Measurements from ENCODE around the gene MDH1B. TPM values are rescaled to one million over a fixed set of nuclear protein-coding genes. Genes with fewer than 3 reads are reported as not detected.
A peak's percentile ranks its signal among the peaks of the same experiment; 100 is the strongest.

MDH1B gene
- polyA plus RNA-seq, 1 of the 3 experiments (the other 2 are of a cell fraction): 1.7 TPM

DNA sequence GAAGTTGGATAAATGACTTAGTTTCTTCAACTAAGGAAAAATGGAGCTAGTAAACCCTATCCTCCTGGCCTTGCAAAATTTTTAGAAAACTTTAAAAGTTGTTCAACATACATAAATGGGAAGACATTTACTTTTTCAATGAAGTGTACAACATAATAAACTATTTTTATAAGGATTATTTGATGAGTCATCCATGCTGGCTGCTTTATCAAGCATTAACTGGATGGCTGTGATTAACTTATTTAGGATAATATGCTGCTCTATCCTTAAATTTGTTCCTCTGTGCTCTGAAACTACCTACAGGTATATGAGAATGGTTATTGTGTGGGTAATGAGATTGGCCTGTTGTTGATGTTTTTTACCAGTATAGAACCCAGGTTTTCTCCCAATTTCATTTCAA is 68.2 kb downstream of the MDH1B start (continued):
- TF ChIP-seq, protein P1, sequence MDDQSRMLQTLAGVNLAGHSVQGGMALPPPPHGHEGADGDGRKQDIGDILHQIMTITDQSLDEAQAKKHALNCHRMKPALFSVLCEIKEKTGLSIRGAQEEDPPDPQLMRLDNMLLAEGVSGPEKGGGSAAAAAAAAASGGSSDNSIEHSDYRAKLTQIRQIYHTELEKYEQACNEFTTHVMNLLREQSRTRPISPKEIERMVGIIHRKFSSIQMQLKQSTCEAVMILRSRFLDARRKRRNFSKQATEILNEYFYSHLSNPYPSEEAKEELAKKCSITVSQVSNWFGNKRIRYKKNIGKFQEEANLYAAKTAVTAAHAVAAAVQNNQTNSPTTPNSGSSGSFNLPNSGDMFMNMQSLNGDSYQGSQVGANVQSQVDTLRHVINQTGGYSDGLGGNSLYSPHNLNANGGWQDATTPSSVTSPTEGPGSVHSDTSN (IDR thresholded peaks at IDR 0.05): no peak
- TF ChIP-seq CHD2 (IDR thresholded peaks at IDR 0.05; ENCODE audit: low read length, partially characterized antibody): no peak
- no peak for TF ChIP-seq NFIC (IDR thresholded peaks at IDR 0.05; ENCODE audit: borderline replicate concordance)
- no peak for TF ChIP-seq TEAD4 (IDR thresholded peaks at IDR 0.05; ENCODE audit: borderline replicate concordance, insufficient read depth)
- TF ChIP-seq EZH2phosphoT487 (IDR thresholded peaks at IDR 0.05; ENCODE audit: borderline replicate concordance, low read depth): no peak
- TF ChIP-seq ELF1 (IDR thresholded peaks at IDR 0.05): no peak
- TF ChIP-seq FOSL2 (IDR thresholded peaks at IDR 0.05; ENCODE audit: borderline replicate concordance, low read depth): no peak
- no peak for TF ChIP-seq YY1 (IDR thresholded peaks at IDR 0.05; ENCODE audit: low read depth)
- no peak for TF ChIP-seq MXI1 (IDR thresholded peaks at IDR 0.05; ENCODE audit: low read depth, low read length)
- TF ChIP-seq, protein P2, sequence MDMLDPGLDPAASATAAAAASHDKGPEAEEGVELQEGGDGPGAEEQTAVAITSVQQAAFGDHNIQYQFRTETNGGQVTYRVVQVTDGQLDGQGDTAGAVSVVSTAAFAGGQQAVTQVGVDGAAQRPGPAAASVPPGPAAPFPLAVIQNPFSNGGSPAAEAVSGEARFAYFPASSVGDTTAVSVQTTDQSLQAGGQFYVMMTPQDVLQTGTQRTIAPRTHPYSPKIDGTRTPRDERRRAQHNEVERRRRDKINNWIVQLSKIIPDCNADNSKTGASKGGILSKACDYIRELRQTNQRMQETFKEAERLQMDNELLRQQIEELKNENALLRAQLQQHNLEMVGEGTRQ (IDR thresholded peaks at IDR 0.05; ENCODE audit: borderline replicate concordance, low read depth, low read length): no peak

DNA sequence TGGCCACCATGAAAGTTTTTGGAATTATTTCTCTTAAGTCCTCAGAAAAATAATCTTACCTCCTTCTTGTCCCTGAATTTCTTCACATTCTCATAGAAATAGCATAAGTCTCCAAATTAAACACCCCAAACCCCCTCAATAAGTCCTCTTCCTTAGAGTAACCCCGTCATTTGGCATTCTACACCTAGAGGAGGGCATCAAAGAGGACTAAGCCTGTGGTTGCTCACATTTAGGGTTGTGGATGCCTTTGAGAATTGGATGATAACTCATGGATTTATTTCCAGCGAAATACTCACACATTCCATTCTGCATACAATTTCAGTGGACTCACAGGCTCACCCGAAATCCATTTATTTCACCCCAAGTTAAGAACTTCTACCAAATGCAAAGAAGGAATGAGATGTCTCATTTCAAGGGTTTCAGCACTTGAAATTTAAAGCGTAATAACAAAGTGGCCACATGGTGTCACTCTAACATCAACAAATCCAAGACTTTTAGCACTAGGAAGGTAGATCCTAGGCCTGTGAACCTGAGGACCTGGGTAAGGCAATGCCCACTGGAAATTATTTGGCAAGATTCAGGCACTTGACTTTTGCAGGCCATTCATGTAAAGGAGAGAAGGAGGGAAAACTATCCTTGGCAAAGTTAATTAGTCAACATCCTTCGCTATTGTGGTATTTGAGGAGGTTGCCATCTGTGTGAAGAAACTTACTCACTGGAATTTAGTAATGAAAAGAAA is 71.6 kb downstream of the MDH1B start:
- Histone ChIP-seq H3F3A (replicated peaks; ENCODE audit: insufficient read depth) (no peaks in the 10 kb centered on the region), H3K9me2 (no peaks in the 10 kb centered on the region), H3K27me3 (ENCODE audit: insufficient read depth) (no peaks in the 10 kb centered on the region; the same call in 1 of the 2 replicates), H3K4me3 (ENCODE audit: low read depth in 2 of 2, low read length in 1 of 2) (no peak overlapping the region; a peak in 1 of 4 replicates), H3K4me1 (ENCODE audit: control insufficient read depth in 1 of 2, insufficient read depth in 2 of 2, low read depth in 1 of 2, low read length in 1 of 2) (no peaks in the 10 kb centered on the region), H3K9me3 (no peaks in the 10 kb centered on the region), H3K4me2 (no peak overlapping the region), H3K9ac (no peak overlapping the region), H3K79me2 (ENCODE audit: insufficient read depth) (no peaks in the 10 kb centered on the region), H3K36me3 (replicated peaks in 1 of 2; ENCODE audit: control insufficient read depth in 1 of 2, insufficient read depth in 2 of 2, low read length in 1 of 2) (no peaks in the 10 kb centered on the region), H4K20me1 (ENCODE audit: insufficient read depth) (no peaks in the 10 kb centered on the region), H3K27ac (ENCODE audit: low read depth in 2 of 2, low read length in 1 of 2) (no peak overlapping the region), H2AFZ (ENCODE audit: low read depth) (no peak overlapping the region)
- POLR2A ChIA-PET: no interaction called here
- peak; percentile 59 for DNase-seq
- CTCF ChIA-PET: interaction anchor here (0.7 to 5.4 kb wide), 8 partner anchors 11 to 1033 kb away, joined by 3 to 58 read pairs (median 6); no protein-coding TSS in a partner anchor
- WGBS (ENCODE audit: low lambda C conversion rate): 18% methylated on average over 5 of the region's 5 CpGs
- no peak for TF ChIP-seq NFIC (IDR thresholded peaks at IDR 0.05; ENCODE audit: borderline replicate concordance)
- TF ChIP-seq, protein P3, sequence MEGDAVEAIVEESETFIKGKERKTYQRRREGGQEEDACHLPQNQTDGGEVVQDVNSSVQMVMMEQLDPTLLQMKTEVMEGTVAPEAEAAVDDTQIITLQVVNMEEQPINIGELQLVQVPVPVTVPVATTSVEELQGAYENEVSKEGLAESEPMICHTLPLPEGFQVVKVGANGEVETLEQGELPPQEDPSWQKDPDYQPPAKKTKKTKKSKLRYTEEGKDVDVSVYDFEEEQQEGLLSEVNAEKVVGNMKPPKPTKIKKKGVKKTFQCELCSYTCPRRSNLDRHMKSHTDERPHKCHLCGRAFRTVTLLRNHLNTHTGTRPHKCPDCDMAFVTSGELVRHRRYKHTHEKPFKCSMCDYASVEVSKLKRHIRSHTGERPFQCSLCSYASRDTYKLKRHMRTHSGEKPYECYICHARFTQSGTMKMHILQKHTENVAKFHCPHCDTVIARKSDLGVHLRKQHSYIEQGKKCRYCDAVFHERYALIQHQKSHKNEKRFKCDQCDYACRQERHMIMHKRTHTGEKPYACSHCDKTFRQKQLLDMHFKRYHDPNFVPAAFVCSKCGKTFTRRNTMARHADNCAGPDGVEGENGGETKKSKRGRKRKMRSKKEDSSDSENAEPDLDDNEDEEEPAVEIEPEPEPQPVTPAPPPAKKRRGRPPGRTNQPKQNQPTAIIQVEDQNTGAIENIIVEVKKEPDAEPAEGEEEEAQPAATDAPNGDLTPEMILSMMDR (IDR thresholded peaks at IDR 0.05): peak; percentile 77
- no peak for TF ChIP-seq EP300 (IDR thresholded peaks at IDR 0.05; ENCODE audit: borderline replicate concordance in 1 of 2, low read depth in 1 of 2, low read length in 1 of 2)
- TF ChIP-seq, protein P4, sequence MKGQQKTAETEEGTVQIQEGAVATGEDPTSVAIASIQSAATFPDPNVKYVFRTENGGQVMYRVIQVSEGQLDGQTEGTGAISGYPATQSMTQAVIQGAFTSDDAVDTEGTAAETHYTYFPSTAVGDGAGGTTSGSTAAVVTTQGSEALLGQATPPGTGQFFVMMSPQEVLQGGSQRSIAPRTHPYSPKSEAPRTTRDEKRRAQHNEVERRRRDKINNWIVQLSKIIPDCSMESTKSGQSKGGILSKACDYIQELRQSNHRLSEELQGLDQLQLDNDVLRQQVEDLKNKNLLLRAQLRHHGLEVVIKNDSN (IDR thresholded peaks at IDR 0.05; ENCODE audit: borderline replicate concordance, low read depth): no peak
- no peak for TF ChIP-seq RCOR1 (IDR thresholded peaks at IDR 0.05; ENCODE audit: low read length)
- peak; percentile 61 for TF ChIP-seq SMC3 (IDR thresholded peaks at IDR 0.05; ENCODE audit: low read depth, low read length)
- TF ChIP-seq MXI1 (IDR thresholded peaks at IDR 0.05; ENCODE audit: low read depth, low read length): no peak
- peak; percentile 94 for TF ChIP-seq RAD21 (IDR thresholded peaks at IDR 0.05; ENCODE audit: low read length)
- TF ChIP-seq, protein P5, sequence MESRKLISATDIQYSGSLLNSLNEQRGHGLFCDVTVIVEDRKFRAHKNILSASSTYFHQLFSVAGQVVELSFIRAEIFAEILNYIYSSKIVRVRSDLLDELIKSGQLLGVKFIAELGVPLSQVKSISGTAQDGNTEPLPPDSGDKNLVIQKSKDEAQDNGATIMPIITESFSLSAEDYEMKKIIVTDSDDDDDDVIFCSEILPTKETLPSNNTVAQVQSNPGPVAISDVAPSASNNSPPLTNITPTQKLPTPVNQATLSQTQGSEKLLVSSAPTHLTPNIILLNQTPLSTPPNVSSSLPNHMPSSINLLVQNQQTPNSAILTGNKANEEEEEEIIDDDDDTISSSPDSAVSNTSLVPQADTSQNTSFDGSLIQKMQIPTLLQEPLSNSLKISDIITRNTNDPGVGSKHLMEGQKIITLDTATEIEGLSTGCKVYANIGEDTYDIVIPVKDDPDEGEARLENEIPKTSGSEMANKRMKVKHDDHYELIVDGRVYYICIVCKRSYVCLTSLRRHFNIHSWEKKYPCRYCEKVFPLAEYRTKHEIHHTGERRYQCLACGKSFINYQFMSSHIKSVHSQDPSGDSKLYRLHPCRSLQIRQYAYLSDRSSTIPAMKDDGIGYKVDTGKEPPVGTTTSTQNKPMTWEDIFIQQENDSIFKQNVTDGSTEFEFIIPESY (IDR thresholded peaks at IDR 0.05; ENCODE audit: borderline replicate concordance, low read depth): no peak
- no peak for TF ChIP-seq FOXJ3 (CRISPR knock-in tag; IDR thresholded peaks at IDR 0.05)
- no peak for TF ChIP-seq GABPA (IDR thresholded peaks at IDR 0.05; ENCODE audit: low read depth)
- no peak for TF ChIP-seq POLR2AphosphoS5 (IDR thresholded peaks at IDR 0.05; ENCODE audit: low read depth, low read length)
- TF ChIP-seq TAF1 (IDR thresholded peaks at IDR 0.05; ENCODE audit: borderline replicate concordance, low read depth, low read length): no peak
